H1 (cell line): ENCODE results near the gene RTN4RL1. TPM values are rescaled to one million over a fixed set of nuclear protein-coding genes. Genes with fewer than 3 reads are reported as not detected.

Experiments used
- BACH1 ChIP-seq: IDR thresholded peaks from 2 replicates; pipeline ENCODE4 v1.6.1; 2012; ENCODE audit warnings: low read length, improper control_type of control experiment
- BRCA1 ChIP-seq: IDR thresholded peaks from 2 replicates; pipeline ENCODE4 v1.6.1; 2012; ENCODE audit warnings: low read depth, low read length, improper control_type of control experiment
- CTCF ChIP-seq, 3 experiments: IDR thresholded peaks; 1 replicate in 2 of 3; 2 replicates in 1 of 3; pipeline versions ENCODE4 v1.5.1 to v1.6.1; 2011; ENCODE audit warnings: low read length in 3 of 3, mild to moderate bottlenecking in 3 of 3, inconsistent platforms in 2 of 3, low read depth in 1 of 3, moderate library complexity in 1 of 3; ENCODE audit not compliant: insufficient read depth in 1 of 3; ENCODE audit errors: control extremely low read depth in 1 of 3
- JUN ChIP-seq: IDR thresholded peaks from 2 replicates; pipeline ENCODE4 v1.6.1; 2011; ENCODE audit warnings: low read depth, mild to moderate bottlenecking, improper control_type of control experiment, low read length
- MAX ChIP-seq: IDR thresholded peaks from 2 replicates; pipeline ENCODE4 v1.6.1; 2012; ENCODE audit warnings: inconsistent platforms
- RXRA ChIP-seq: IDR thresholded peaks from 2 replicates; pipeline ENCODE4 v1.6.1; 2011; ENCODE audit warnings: low read depth, mild to moderate bottlenecking, low read length, moderate library complexity; ENCODE audit not compliant: insufficient read depth
- SP4 ChIP-seq: IDR thresholded peaks from 2 replicates; pipeline ENCODE4 v1.6.1; 2012; ENCODE audit warnings: low read length, inconsistent platforms
- TEAD4 ChIP-seq: IDR thresholded peaks from 2 replicates; pipeline ENCODE4 v1.6.1; 2012; ENCODE audit warnings: low read depth, low read length, inconsistent platforms, mixed read lengths
- ZNF274 ChIP-seq: IDR thresholded peaks from 2 replicates; pipeline ENCODE4 v1.7.0; 2012; ENCODE audit warnings: low read length, borderline replicate concordance; ENCODE audit errors: extremely low read depth
- polyA plus RNA-seq, 7 experiments: library from polyadenylated mRNA; depleted of rRNA in 3 of 7; stranded (reverse) in 5 of 7; unstranded in 2 of 7; fragments of >200 nt in 5 of 7; fragments of 200-250 nt in 2 of 7; gene quantifications; 1 replicate in 5 of 7; 2 replicates in 1 of 7; 4 replicates in 1 of 7; pipeline versions ENCODE4 v1.2.1 to v1.2.3, GENCODE V29; 2011 to 2013; ENCODE audit warnings: missing spikeins in 2 of 7, mixed read lengths in 2 of 7
- total RNA-seq: library from RNA; stranded (reverse); fragmentation: NEBNext Ultra II Directional; extraction: Animal tissue kit (Norgen Biotek cat#: 25700); gene quantifications from 2 replicates; pipeline ENCODE4 v1.2.1, GENCODE V29; 2021

RTN4RL1 gene
- total and polyA plus RNA-seq, 2 of the 8 experiments (the other 6 are each of a cell fraction or from before 2014, with no cell fraction given) = 0.09 TPM; not detected in 1

- TF ChIP-seq JUN = no peak
- no peak for TF ChIP-seq MAX
- TF ChIP-seq SP4 = no peak
- TF ChIP-seq TEAD4 = no peak
- TF ChIP-seq ZNF274 = no peak
- TF ChIP-seq RXRA = no peak
- TF ChIP-seq BACH1 = no peak
- no peak for TF ChIP-seq BRCA1
- TF ChIP-seq CTCF (IDR thresholded peaks at IDR 0.05; ENCODE audit: control extremely low read depth in 1 of 3, insufficient read depth in 1 of 3, low read depth in 1 of 3, low read length in 3 of 3) = no peak
- TF ChIP-seq, all 59 proteins: peak for 0
Measured at GRCh38 chr17:1976000-1976682, 49.0 kb downstream of the RTN4RL1 start (continued).
